ENCODE results near the gene SAMD14.
"Not testable (repeated sequence)": the region's sequence is repeated elsewhere in the genome, so short reads cannot be mapped to it uniquely, and the experiment has no call there.

Gene SAMD14

GRCh38 chr17:50072130-50072529, 57.8 kb downstream of the SAMD14 start:
- DNase-seq = no peak

GRCh38 chr17:50071692-50072091, 58.3 kb downstream of the SAMD14 start:
- no peak for DNase-seq

- DNase-seq = no peak
Measured at GRCh38 chr17:50070908-50071680, 58.9 kb downstream of the SAMD14 start.

GRCh38 chr17:50067996-50068395, 62.0 kb downstream of the SAMD14 start:
- no peak for DNase-seq

- DNase-seq = no peak
Measured at GRCh38 chr17:50066995-50067394, 63.0 kb downstream of the SAMD14 start.

- DNase-seq = no peak
Measured at GRCh38 chr17:50065056-50065455, 64.9 kb downstream of the SAMD14 start.

GRCh38 chr17:50064253-50065001, 65.5 kb downstream of the SAMD14 start:
- DNase-seq = no peak

GRCh38 chr17:50063561-50064252, 66.3 kb downstream of the SAMD14 start:
- DNase-seq = no peak

GRCh38 chr17:50062293-50063243, 67.4 kb downstream of the SAMD14 start:
- DNase-seq = no peak

GRCh38 chr17:50061713-50062045, 68.3 kb downstream of the SAMD14 start:
- DNase-seq = not testable (repeated sequence)

- DNase-seq = no peak
Measured at GRCh38 chr17:50060951-50061712, 68.8 kb downstream of the SAMD14 start.

All from NCI-H1436 treated with DMSO at 0.1 percent for 48 hours (cell line).